ENCODE results near the gene CCDC14. TPM values are rescaled to one million over a fixed set of nuclear protein-coding genes. Genes with fewer than 3 reads are reported as not detected.

CCDC14 gene
- polyA plus RNA-seq, 1 donor from 2014 or later: 266 TPM

GRCh38 chr3:123870033-123870432 lies 91.0 kb downstream of the CCDC14 start:
- Histone ChIP-seq H3K9me3 (ENCODE audit: low read length) (no peaks in the 10 kb centered on the region), H3K4me3 (ENCODE audit: low read length) (no peak overlapping the region), H3K27me3 (ENCODE audit: insufficient read depth, low read depth, low read length) (no peaks in the 10 kb centered on the region), H4K20me1 (ENCODE audit: insufficient read depth) (no peaks in the 10 kb centered on the region), H3K9ac (ENCODE audit: low read length) (no peak overlapping the region), H3F3A (ENCODE audit: insufficient read depth, low read length, poor library complexity, severe bottlenecking) (no peaks in the 10 kb centered on the region), H3K9me2 (ENCODE audit: insufficient read depth, low read length) (no peaks in the 10 kb centered on the region), H2AFZ (ENCODE audit: low read depth, low read length) (no peak overlapping the region), H3K36me3 (ENCODE audit: insufficient read depth, low read length) (no peaks in the 10 kb centered on the region), H3K79me2 (replicated peaks; ENCODE audit: insufficient read depth, low read length) (no peaks in the 10 kb centered on the region), H3K27ac (ENCODE audit: low read length) (no peak overlapping the region), H3K4me2 (ENCODE audit: low read length) (no peak overlapping the region)
- no peak for TF ChIP-seq EP300 (conservative IDR thresholded peaks at IDR 0.05; ENCODE audit: poor library complexity, severe bottlenecking)
- TF ChIP-seq MXI1 (conservative IDR thresholded peaks at IDR 0.05; ENCODE audit: poor library complexity, severe bottlenecking): no peak
- no peak for TF ChIP-seq SMC3 (conservative IDR thresholded peaks at IDR 0.05; ENCODE audit: poor library complexity)
- TF ChIP-seq EZH2 (IDR thresholded peaks at IDR 0.05; ENCODE audit: borderline replicate concordance, insufficient read depth, low read length, poor library complexity, severe bottlenecking): no peak
- TF ChIP-seq, protein P1, sequence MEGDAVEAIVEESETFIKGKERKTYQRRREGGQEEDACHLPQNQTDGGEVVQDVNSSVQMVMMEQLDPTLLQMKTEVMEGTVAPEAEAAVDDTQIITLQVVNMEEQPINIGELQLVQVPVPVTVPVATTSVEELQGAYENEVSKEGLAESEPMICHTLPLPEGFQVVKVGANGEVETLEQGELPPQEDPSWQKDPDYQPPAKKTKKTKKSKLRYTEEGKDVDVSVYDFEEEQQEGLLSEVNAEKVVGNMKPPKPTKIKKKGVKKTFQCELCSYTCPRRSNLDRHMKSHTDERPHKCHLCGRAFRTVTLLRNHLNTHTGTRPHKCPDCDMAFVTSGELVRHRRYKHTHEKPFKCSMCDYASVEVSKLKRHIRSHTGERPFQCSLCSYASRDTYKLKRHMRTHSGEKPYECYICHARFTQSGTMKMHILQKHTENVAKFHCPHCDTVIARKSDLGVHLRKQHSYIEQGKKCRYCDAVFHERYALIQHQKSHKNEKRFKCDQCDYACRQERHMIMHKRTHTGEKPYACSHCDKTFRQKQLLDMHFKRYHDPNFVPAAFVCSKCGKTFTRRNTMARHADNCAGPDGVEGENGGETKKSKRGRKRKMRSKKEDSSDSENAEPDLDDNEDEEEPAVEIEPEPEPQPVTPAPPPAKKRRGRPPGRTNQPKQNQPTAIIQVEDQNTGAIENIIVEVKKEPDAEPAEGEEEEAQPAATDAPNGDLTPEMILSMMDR (IDR thresholded peaks at IDR 0.05; ENCODE audit: poor library complexity, severe bottlenecking): no peak
- TF ChIP-seq TAF1 (IDR thresholded peaks at IDR 0.05; ENCODE audit: low read depth): no peak
- TF ChIP-seq RAD21 (conservative IDR thresholded peaks at IDR 0.05): no peak
- TF ChIP-seq POLR2AphosphoS5 (IDR thresholded peaks at IDR 0.05): no peak
- TF ChIP-seq, protein P2, sequence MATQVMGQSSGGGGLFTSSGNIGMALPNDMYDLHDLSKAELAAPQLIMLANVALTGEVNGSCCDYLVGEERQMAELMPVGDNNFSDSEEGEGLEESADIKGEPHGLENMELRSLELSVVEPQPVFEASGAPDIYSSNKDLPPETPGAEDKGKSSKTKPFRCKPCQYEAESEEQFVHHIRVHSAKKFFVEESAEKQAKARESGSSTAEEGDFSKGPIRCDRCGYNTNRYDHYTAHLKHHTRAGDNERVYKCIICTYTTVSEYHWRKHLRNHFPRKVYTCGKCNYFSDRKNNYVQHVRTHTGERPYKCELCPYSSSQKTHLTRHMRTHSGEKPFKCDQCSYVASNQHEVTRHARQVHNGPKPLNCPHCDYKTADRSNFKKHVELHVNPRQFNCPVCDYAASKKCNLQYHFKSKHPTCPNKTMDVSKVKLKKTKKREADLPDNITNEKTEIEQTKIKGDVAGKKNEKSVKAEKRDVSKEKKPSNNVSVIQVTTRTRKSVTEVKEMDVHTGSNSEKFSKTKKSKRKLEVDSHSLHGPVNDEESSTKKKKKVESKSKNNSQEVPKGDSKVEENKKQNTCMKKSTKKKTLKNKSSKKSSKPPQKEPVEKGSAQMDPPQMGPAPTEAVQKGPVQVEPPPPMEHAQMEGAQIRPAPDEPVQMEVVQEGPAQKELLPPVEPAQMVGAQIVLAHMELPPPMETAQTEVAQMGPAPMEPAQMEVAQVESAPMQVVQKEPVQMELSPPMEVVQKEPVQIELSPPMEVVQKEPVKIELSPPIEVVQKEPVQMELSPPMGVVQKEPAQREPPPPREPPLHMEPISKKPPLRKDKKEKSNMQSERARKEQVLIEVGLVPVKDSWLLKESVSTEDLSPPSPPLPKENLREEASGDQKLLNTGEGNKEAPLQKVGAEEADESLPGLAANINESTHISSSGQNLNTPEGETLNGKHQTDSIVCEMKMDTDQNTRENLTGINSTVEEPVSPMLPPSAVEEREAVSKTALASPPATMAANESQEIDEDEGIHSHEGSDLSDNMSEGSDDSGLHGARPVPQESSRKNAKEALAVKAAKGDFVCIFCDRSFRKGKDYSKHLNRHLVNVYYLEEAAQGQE (IDR thresholded peaks at IDR 0.05; ENCODE audit: borderline replicate concordance): no peak

DNA sequence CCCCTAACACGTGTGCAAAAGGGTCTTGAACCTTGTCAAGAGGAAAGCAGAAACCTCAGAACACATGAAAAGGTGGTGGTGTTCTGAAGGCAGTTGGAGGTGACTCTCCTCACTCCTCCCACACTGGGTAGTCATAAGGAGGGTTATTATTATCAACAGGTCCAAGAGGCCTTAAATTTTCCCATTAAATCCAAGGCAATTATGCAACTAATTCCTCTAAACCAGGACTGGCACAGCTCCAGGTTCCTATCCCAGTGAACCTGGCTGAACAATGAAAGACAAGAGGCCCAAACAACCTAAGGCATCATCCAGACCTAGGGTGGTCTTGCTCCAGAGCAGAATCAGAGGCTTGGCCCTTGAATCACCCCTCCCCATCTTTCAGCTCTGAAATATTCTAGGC lies 91.9 kb downstream of the CCDC14 start:
- Histone ChIP-seq H3F3A (ENCODE audit: insufficient read depth, low read length, poor library complexity, severe bottlenecking) (no peaks in the 10 kb centered on the region), H3K27me3 (ENCODE audit: insufficient read depth, low read depth, low read length) (no peaks in the 10 kb centered on the region), H3K4me3 (ENCODE audit: low read length) (no peak overlapping the region), H3K79me2 (replicated peaks; ENCODE audit: insufficient read depth, low read length) (no peaks in the 10 kb centered on the region), H3K9ac (ENCODE audit: low read length) (no peak overlapping the region), H3K4me2 (ENCODE audit: low read length) (no peak overlapping the region), H3K36me3 (ENCODE audit: insufficient read depth, low read length) (no peaks in the 10 kb centered on the region), H3K27ac (ENCODE audit: low read length) (no peak overlapping the region), H3K9me2 (ENCODE audit: insufficient read depth, low read length) (no peaks in the 10 kb centered on the region), H2AFZ (ENCODE audit: low read depth, low read length) (no peak overlapping the region), H4K20me1 (ENCODE audit: insufficient read depth) (no peaks in the 10 kb centered on the region), H3K9me3 (ENCODE audit: low read length) (no peaks in the 10 kb centered on the region)
- TF ChIP-seq, protein P2 (IDR thresholded peaks at IDR 0.05; ENCODE audit: borderline replicate concordance): no peak
- TF ChIP-seq TAF1 (IDR thresholded peaks at IDR 0.05; ENCODE audit: low read depth) (no peak), EZH2 (IDR thresholded peaks at IDR 0.05; ENCODE audit: borderline replicate concordance, insufficient read depth, low read length, poor library complexity, severe bottlenecking) (no peak), EP300 (conservative IDR thresholded peaks at IDR 0.05; ENCODE audit: poor library complexity, severe bottlenecking) (no peak), SMC3 (conservative IDR thresholded peaks at IDR 0.05; ENCODE audit: poor library complexity) (no peak), POLR2AphosphoS5 (IDR thresholded peaks at IDR 0.05) (no peak)
